GM21360 (cell line): ENCODE data around the gene TPO.

Experiments used
- ATAC-seq: cut with Tn5 transposase; IDR thresholded peaks from one replicate; pipeline ENCODE4 v1.9.1; 2021; ENCODE audit warnings: mild to moderate bottlenecking, moderate library complexity; ENCODE audit not compliant: unreplicated experiment

TPO gene

GRCh38 chr2:1446301-1446700, 33.0 kb downstream of the TPO start:
- no peak for ATAC-seq

- ATAC-seq = no peak
Observed at GRCh38 chr2:1448009-1448408, 34.7 kb downstream of the TPO start.

- ATAC-seq = no peak
Observed at GRCh38 chr2:1450915-1451314, 37.7 kb downstream of the TPO start.

GRCh38 chr2:1451422-1451821, 38.2 kb downstream of the TPO start:
- no peak for ATAC-seq

GRCh38 chr2:1453561-1453960, 40.3 kb downstream of the TPO start:
- ATAC-seq = no peak

- no peak for ATAC-seq
Observed at GRCh38 chr2:1454346-1454745, 41.1 kb downstream of the TPO start.

GRCh38 chr2:1455466-1455865, 42.2 kb downstream of the TPO start:
- no peak for ATAC-seq

- ATAC-seq = no peak
Observed at GRCh38 chr2:1458432-1458831, 45.2 kb downstream of the TPO start.

- ATAC-seq = no peak
Observed at GRCh38 chr2:1459727-1460126, 46.5 kb downstream of the TPO start.

- no peak for ATAC-seq
Observed at GRCh38 chr2:1460851-1461418, 47.7 kb downstream of the TPO start.

- no peak for ATAC-seq
Observed at GRCh38 chr2:1461507-1462390, 48.5 kb downstream of the TPO start.

GRCh38 chr2:1462994-1463393, 49.7 kb downstream of the TPO start:
- ATAC-seq = no peak

- ATAC-seq = no peak
Observed at GRCh38 chr2:1472350-1472749, 59.1 kb downstream of the TPO start.

- no peak for ATAC-seq
Observed at GRCh38 chr2:1476617-1477195, 63.4 kb downstream of the TPO start.

- ATAC-seq = no peak
Observed at GRCh38 chr2:1477196-1478040, 64.2 kb downstream of the TPO start.

- no peak for ATAC-seq
Observed at GRCh38 chr2:1478311-1479305, 65.3 kb downstream of the TPO start.

- no peak for ATAC-seq
Observed at GRCh38 chr2:1479346-1479745, 66.1 kb downstream of the TPO start.

GRCh38 chr2:1480671-1481076, 67.4 kb downstream of the TPO start:
- no peak for ATAC-seq

- ATAC-seq = no peak
Observed at GRCh38 chr2:1481406-1482252, 68.4 kb downstream of the TPO start.
